Measurements from ENCODE around the gene SDK1.

Gene SDK1

DNA sequence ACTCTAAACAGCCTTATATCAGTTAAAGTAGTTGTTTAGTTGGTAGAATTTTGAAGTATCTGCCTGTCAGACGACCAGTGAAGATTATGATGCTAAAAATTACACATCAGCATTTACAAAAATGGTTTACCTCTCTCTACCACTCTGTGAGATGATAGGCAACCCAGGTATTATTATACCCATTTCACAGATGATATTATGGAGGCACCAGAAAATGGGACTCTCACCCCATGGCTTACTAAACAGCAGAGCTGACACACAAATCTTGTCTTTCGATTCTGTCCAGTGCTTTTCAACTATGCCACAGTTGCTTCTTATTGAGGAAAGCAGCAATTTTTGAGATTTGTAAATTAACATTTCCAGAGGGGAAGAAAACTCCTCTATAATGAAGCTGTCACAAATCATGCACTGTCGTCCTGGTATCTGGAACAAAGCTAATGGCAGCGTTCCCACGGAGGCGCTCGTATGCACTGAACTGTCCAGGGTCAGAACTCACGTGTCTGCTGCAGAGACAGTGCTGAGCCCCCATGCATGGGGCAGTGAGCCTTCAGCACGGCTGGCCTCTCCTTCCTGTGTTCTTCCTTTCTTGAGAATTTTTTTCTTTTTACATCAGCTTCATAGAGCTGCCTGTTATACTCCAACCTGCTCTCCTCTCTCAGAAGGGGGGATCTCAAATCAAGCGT, 381.1 kb downstream of the SDK1 start:
- no peak for DNase-seq (ENCODE audit: low read depth)
- no peak for TF ChIP-seq POLR2A (IDR thresholded peaks at IDR 0.05; ENCODE audit: extremely low read depth, insufficient read length)
- TF ChIP-seq CTCF (IDR thresholded peaks at IDR 0.05; ENCODE audit: low read depth, low read length), result no peak
- no peak for TF ChIP-seq MYC (IDR thresholded peaks at IDR 0.05; ENCODE audit: low read depth, low read length)
- TF ChIP-seq, protein P1, sequence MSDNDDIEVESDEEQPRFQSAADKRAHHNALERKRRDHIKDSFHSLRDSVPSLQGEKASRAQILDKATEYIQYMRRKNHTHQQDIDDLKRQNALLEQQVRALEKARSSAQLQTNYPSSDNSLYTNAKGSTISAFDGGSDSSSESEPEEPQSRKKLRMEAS (IDR thresholded peaks at IDR 0.05; ENCODE audit: low read depth, low read length), result no peak

GRCh38 chr7:3683546-3684539, 382.8 kb downstream of the SDK1 start:
- H3K4me3 ChIP-seq (ENCODE audit: low read depth, low read length), result no peak overlapping the region
- no peak for DNase-seq (ENCODE audit: low read depth)
- no peak for TF ChIP-seq CTCF (IDR thresholded peaks at IDR 0.05; ENCODE audit: low read depth, low read length)
- no peak for TF ChIP-seq MYC (IDR thresholded peaks at IDR 0.05; ENCODE audit: low read depth, low read length)
- no peak for TF ChIP-seq POLR2A (IDR thresholded peaks at IDR 0.05; ENCODE audit: extremely low read depth, insufficient read length)
- TF ChIP-seq, protein P1 (IDR thresholded peaks at IDR 0.05; ENCODE audit: low read depth, low read length), result no peak

More for the DNA sequence above, 381.1 kb downstream of the SDK1 start:
- H3K4me3 ChIP-seq (ENCODE audit: low read depth, low read length), result no peak overlapping the region

GRCh38 chr7:3688071-3688470, 387.0 kb downstream of the SDK1 start:
- TF ChIP-seq POLR2A (IDR thresholded peaks at IDR 0.05; ENCODE audit: extremely low read depth, insufficient read length) (no peak), MYC (IDR thresholded peaks at IDR 0.05; ENCODE audit: low read depth, low read length) (no peak), CTCF (IDR thresholded peaks at IDR 0.05; ENCODE audit: low read depth, low read length) (no peak)
- TF ChIP-seq, protein P1 (IDR thresholded peaks at IDR 0.05; ENCODE audit: low read depth, low read length), result no peak
- DNase-seq (ENCODE audit: low read depth), result no peak
- no peak overlapping the region for H3K4me3 ChIP-seq (ENCODE audit: low read depth, low read length)

- TF ChIP-seq, protein P1 (IDR thresholded peaks at IDR 0.05; ENCODE audit: low read depth, low read length), result no peak
- no peak for TF ChIP-seq MYC (IDR thresholded peaks at IDR 0.05; ENCODE audit: low read depth, low read length)
- no peak for DNase-seq (ENCODE audit: low read depth)
- no peak overlapping the region for H3K4me3 ChIP-seq (ENCODE audit: low read depth, low read length)
These were observed 387.8 kb downstream of the SDK1 start for GRCh38 chr7:3688842-3689241.

GRCh38 chr7:3691478-3692158, 390.6 kb downstream of the SDK1 start:
- no peak for TF ChIP-seq CTCF (IDR thresholded peaks at IDR 0.05; ENCODE audit: low read depth, low read length)
- TF ChIP-seq, protein P1 (IDR thresholded peaks at IDR 0.05; ENCODE audit: low read depth, low read length), result no peak
- no peak for TF ChIP-seq MYC (IDR thresholded peaks at IDR 0.05; ENCODE audit: low read depth, low read length)
- TF ChIP-seq POLR2A (IDR thresholded peaks at IDR 0.05; ENCODE audit: extremely low read depth, insufficient read length), result no peak
- no peak overlapping the region for H3K4me3 ChIP-seq (ENCODE audit: low read depth, low read length)
- no peak for DNase-seq (ENCODE audit: low read depth)

Measured in NB4 (cell line).